Measurements from ENCODE around the gene RGP1.

The RGP1 gene

GRCh38 chr9:35737143-35737542 lies 11.9 kb upstream of the RGP1 start:
- H3K27ac ChIP-seq (ENCODE audit: low read length) = no peak overlapping the region
- H3K9me3 ChIP-seq (replicated peaks; ENCODE audit: insufficient read depth, low read length) = no peaks in the 10 kb centered on the region
- peaks cover 3% of the 10 kb centered on the region; the same call in 1 of the 2 replicates for H3K4me1 ChIP-seq (ENCODE audit: low read length)
- H3F3A ChIP-seq (ENCODE audit: insufficient read depth, low read length) = peaks cover 21% of the 10 kb centered on the region; the same call in 1 of the 2 replicates
- H3K4me2 ChIP-seq (ENCODE audit: low read depth, low read length) = no peak overlapping the region
- H3K79me2 ChIP-seq (ENCODE audit: low read length) = peaks cover 27% of the 10 kb centered on the region; the same call in 1 of the 2 replicates
- H3K9ac ChIP-seq (ENCODE audit: low read length) = no peak overlapping the region
- 0 out of 2 replicates have a peak, but pooled peaks cover 3% of the 10 kb centered on the region for H3K36me3 ChIP-seq (replicated peaks; ENCODE audit: insufficient read depth, low read length)
- H3K4me3 ChIP-seq (ENCODE audit: low read length) = no peak overlapping the region
- no peaks in the 10 kb centered on the region for H4K20me1 ChIP-seq (ENCODE audit: insufficient read depth, low read length)
- no peaks in the 10 kb centered on the region for H3K27me3 ChIP-seq (replicated peaks; ENCODE audit: insufficient read depth, low read length)
- no peak overlapping the region for H2AFZ ChIP-seq (ENCODE audit: low read length)
- no peak for TF ChIP-seq EZH2phosphoT487 (IDR thresholded peaks at IDR 0.05; ENCODE audit: low read length)
- no peak for TF ChIP-seq CTCF (IDR thresholded peaks at IDR 0.05; ENCODE audit: low read length)
- no peak for TF ChIP-seq EZH2 (optimal IDR thresholded peaks at IDR 0.05; ENCODE audit: low read depth, low read length)
- no peak for DNase-seq
- no peaks in the 10 kb centered on the region for H3K9me2 ChIP-seq (replicated peaks; ENCODE audit: insufficient read depth, low read length)

GRCh38 chr9:35738186-35738585 lies 10.9 kb upstream of the RGP1 start:
- Histone ChIP-seq H3K27me3 (replicated peaks; ENCODE audit: insufficient read depth, low read length) (no peaks in the 10 kb centered on the region), H3K27ac (ENCODE audit: low read length) (no peak overlapping the region), H3K9ac (ENCODE audit: low read length) (no peak overlapping the region), H3K9me2 (replicated peaks; ENCODE audit: insufficient read depth, low read length) (no peaks in the 10 kb centered on the region), H3K79me2 (ENCODE audit: low read length) (peaks cover 30% of the 10 kb centered on the region), H3K9me3 (replicated peaks; ENCODE audit: insufficient read depth, low read length) (no peaks in the 10 kb centered on the region), H3K4me3 (ENCODE audit: low read length) (no peak overlapping the region), H4K20me1 (ENCODE audit: insufficient read depth, low read length) (no peaks in the 10 kb centered on the region), H3K36me3 (replicated peaks; ENCODE audit: insufficient read depth, low read length) (0 out of 2 replicates have a peak, but pooled peaks cover 3% of the 10 kb centered on the region), H3K4me1 (ENCODE audit: low read length) (peaks cover 3% of the 10 kb centered on the region; the same call in 1 of the 2 replicates), H2AFZ (ENCODE audit: low read length) (no peak overlapping the region), H3K4me2 (ENCODE audit: low read depth, low read length) (no peak overlapping the region), H3F3A (ENCODE audit: insufficient read depth, low read length) (peaks cover 11% of the 10 kb centered on the region; the same call in 1 of the 2 replicates)
- DNase-seq = no peak
- TF ChIP-seq EZH2 (optimal IDR thresholded peaks at IDR 0.05; ENCODE audit: low read depth, low read length) (no peak), EZH2phosphoT487 (IDR thresholded peaks at IDR 0.05; ENCODE audit: low read length) (no peak), CTCF (IDR thresholded peaks at IDR 0.05; ENCODE audit: low read length) (no peak)

- H3K9ac ChIP-seq (ENCODE audit: low read length) = no peak overlapping the region
- H3F3A ChIP-seq (ENCODE audit: insufficient read depth, low read length) = peaks cover 6% of the 10 kb centered on the region; the same call in 1 of the 2 replicates
- H3K4me1 ChIP-seq (ENCODE audit: low read length) = no peaks in the 10 kb centered on the region
- H2AFZ ChIP-seq (ENCODE audit: low read length) = no peak overlapping the region
- H3K4me3 ChIP-seq (ENCODE audit: low read length) = no peak overlapping the region
- TF ChIP-seq EZH2phosphoT487 (IDR thresholded peaks at IDR 0.05; ENCODE audit: low read length) (no peak), EZH2 (optimal IDR thresholded peaks at IDR 0.05; ENCODE audit: low read depth, low read length) (no peak), CTCF (IDR thresholded peaks at IDR 0.05; ENCODE audit: low read length) (no peak)
- no peaks in the 10 kb centered on the region for H4K20me1 ChIP-seq (ENCODE audit: insufficient read depth, low read length)
- H3K4me2 ChIP-seq (ENCODE audit: low read depth, low read length) = no peak overlapping the region
- no peak for DNase-seq
- H3K79me2 ChIP-seq (ENCODE audit: low read length) = peaks cover 30% of the 10 kb centered on the region
- H3K27me3 ChIP-seq (replicated peaks; ENCODE audit: insufficient read depth, low read length) = no peaks in the 10 kb centered on the region
- 0 out of 2 replicates have a peak, but pooled peaks cover 3% of the 10 kb centered on the region for H3K36me3 ChIP-seq (replicated peaks; ENCODE audit: insufficient read depth, low read length)
- H3K27ac ChIP-seq (ENCODE audit: low read length) = no peak overlapping the region
- H3K9me2 ChIP-seq (replicated peaks; ENCODE audit: insufficient read depth, low read length) = no peaks in the 10 kb centered on the region
- no peaks in the 10 kb centered on the region for H3K9me3 ChIP-seq (replicated peaks; ENCODE audit: insufficient read depth, low read length)
Measured at GRCh38 chr9:35738924-35739323, 10.2 kb upstream of the RGP1 start.
